RWPE1 (cell line): ENCODE results near the gene RAC3.

Experiments used
- CTCF ChIA-PET: fragments of 350-600 bp; sonication (Branson Sonifier 250); formaldehyde crosslinking; extraction: SDS; loops from one replicate; lab custom pipeline; 2021; lab: Yijun Ruan, JAX
- POLR2A ChIA-PET: fragments of 400-600 bp; formaldehyde crosslinking; extraction: SDS; loops from one replicate; lab custom pipeline; 2020; ENCODE audit warnings: antibody characterized with exemption; ENCODE audit not compliant: low non-redundant PET; lab: Yijun Ruan, JAX
- DNase-seq: peaks from one replicate; pipeline ENCODE4 v3.0.0; 2012; ENCODE audit warnings: low spot score
- H3K27ac ChIP-seq: fragments of 450-650 bp; 2 replicates; pipeline ENCODE4 v1.5.1; 2017
- CTCF ChIP-seq: fragments of 450-650 bp; conservative IDR thresholded peaks from 2 replicates; pipeline ENCODE4 v1.5.1; 2017; ENCODE audit warnings: low read depth, mild to moderate bottlenecking

The RAC3 gene

GRCh38 chr17:82011617-82012187 is 19.8 kb upstream of the RAC3 start:
- ChIA-PET CTCF (interaction anchor here (4.0 to 4.7 kb wide), 2 partner anchors 9 to 52 kb away, joined by 20 to 25 read pairs; no protein-coding TSS in a partner anchor), POLR2A (no interaction called here)
- peak overlapping the region; percentile 60 for H3K27ac ChIP-seq
- TF ChIP-seq CTCF = no peak
- no peak for DNase-seq

- POLR2A ChIA-PET = no interaction called here
- no peak for DNase-seq
- CTCF ChIA-PET = interaction anchor here (4.0 kb wide), 1 partner anchor 52 kb away, joined by 20 read pairs; no protein-coding TSS in a partner anchor
- no peak for TF ChIP-seq CTCF
- H3K27ac ChIP-seq = peak overlapping the region; percentile 60
Measured at GRCh38 chr17:82012261-82012639, 19.2 kb upstream of the RAC3 start.

- POLR2A ChIA-PET = no interaction called here
- DNase-seq = no peak
- CTCF ChIA-PET = interaction anchor here (0.6 to 4.0 kb wide), 2 partner anchors 51 to 53 kb away, joined by 3 to 20 read pairs; no protein-coding TSS in a partner anchor
- H3K27ac ChIP-seq = peak overlapping the region; percentile 60
- no peak for TF ChIP-seq CTCF
Measured at GRCh38 chr17:82012640-82013295, 18.7 kb upstream of the RAC3 start.

GRCh38 chr17:82013341-82013740 is 18.1 kb upstream of the RAC3 start:
- DNase-seq = no peak
- peak overlapping the region; percentile 60 for H3K27ac ChIP-seq
- CTCF ChIA-PET = interaction anchor here (0.6 to 4.0 kb wide), 3 partner anchors 9 to 53 kb away, joined by 3 to 20 read pairs (median 5); no protein-coding TSS in a partner anchor
- POLR2A ChIA-PET = no interaction called here
- no peak for TF ChIP-seq CTCF

- DNase-seq = no peak
- no peak for TF ChIP-seq CTCF
- peak overlapping the region; percentile 60 for H3K27ac ChIP-seq
- ChIA-PET POLR2A (no interaction called here), CTCF (interaction anchor here (0.8 to 4.0 kb wide), 3 partner anchors 10 to 54 kb away, joined by 5 to 20 read pairs (median 12); partner anchors contain the start of gene NOTUM)
Measured at GRCh38 chr17:82013772-82014321, 17.6 kb upstream of the RAC3 start.

- TF ChIP-seq CTCF = peak; percentile 33
- DNase-seq = no peak
- ChIA-PET CTCF (interaction anchor here (0.6 to 1.2 kb wide), 5 partner anchors 17 to 869 kb away, joined by 3 to 12 read pairs (median 3); partner anchors contain the start of gene NOTUM), POLR2A (no interaction called here)
- H3K27ac ChIP-seq = peak overlapping the region; percentile 60
Measured at GRCh38 chr17:82014432-82014831, 17.0 kb upstream of the RAC3 start.
